K562 (cell line): ENCODE data around the gene KIAA0930. TPM values are rescaled to one million over a fixed set of nuclear protein-coding genes. Genes with fewer than 3 reads are reported as not detected.

Experiments
- ETV5 ChIP-seq: sonication (generic); formaldehyde crosslinking; IDR thresholded peaks from 2 replicates; pipeline ENCODE4 v1.4.0; 2020; ENCODE audit warnings: low read depth, mild to moderate bottlenecking, missing genetic modification reagents
- MGA ChIP-seq: fragments of 450-650 bp; IDR thresholded peaks from 2 replicates; pipeline ENCODE4 v1.6.1; 2016; ENCODE audit warnings: mild to moderate bottlenecking, moderate library complexity
- REST ChIP-seq, 2 experiments: fragments of 450-650 bp; formaldehyde crosslinking in 1 of 2; IDR thresholded peaks; 2 replicates each; pipeline versions ENCODE4 v1.4.0 to v1.6.1; 2014 to 2020; ENCODE audit warnings: mild to moderate bottlenecking in 2 of 2, borderline replicate concordance in 1 of 2, low read depth in 1 of 2
- SIN3A ChIP-seq, 2 experiments: fragments of 150-350 bp in 1 of 2; IDR thresholded peaks; 2 replicates each; pipeline ENCODE4 v1.6.1; 2011 to 2016; ENCODE audit warnings: borderline replicate concordance in 2 of 2, low read depth in 2 of 2, low read length in 2 of 2, mild to moderate bottlenecking in 2 of 2, moderate library complexity in 2 of 2; ENCODE audit not compliant: control insufficient read depth in 1 of 2
- SRSF7 ChIP-seq: fragments of 200-400 bp; formaldehyde crosslinking; optimal IDR thresholded peaks from 2 replicates; pipeline ENCODE3; 2017; ENCODE audit warnings: mild to moderate bottlenecking, low read depth, low read length
- polyA plus RNA-seq, 8 experiments: library from polyadenylated mRNA; depleted of rRNA in 4 of 8; stranded (reverse) in 5 of 8; unstranded in 3 of 8; fragments of >200 nt; fragmentation: Nextera tagmentation in 2 of 8; fragmentation: Illumina TruSeq in 1 of 8; extraction: Ambion mirVana in 2 of 8; extraction: Trizol in 1 of 8; gene quantifications; 2 replicates each; pipeline versions ENCODE4 v1.2.1 to v1.2.3, GENCODE V29; 2011 to 2014; ENCODE audit warnings: inconsistent platforms in 1 of 8, missing spikeins in 1 of 8
- total RNA-seq, 7 experiments: library from RNA; depleted of rRNA in 6 of 7; stranded (reverse); fragments of >200 nt in 6 of 7; fragmentation: Illumina TruSeq in 2 of 7; extraction: Trizol in 2 of 7; gene quantifications; 2 replicates each; pipeline versions ENCODE4 v1.2.1 to v1.2.3, GENCODE V29; 2011 to 2021; ENCODE audit warnings: low replicate concordance in 1 of 7

Gene KIAA0930
- total and polyA plus RNA-seq, 9 of the 15 experiments (the other 6 are each of a cell fraction or from before 2014, with no cell fraction given), result 0.24 to 12.1 (median 6.4) TPM

DNA sequence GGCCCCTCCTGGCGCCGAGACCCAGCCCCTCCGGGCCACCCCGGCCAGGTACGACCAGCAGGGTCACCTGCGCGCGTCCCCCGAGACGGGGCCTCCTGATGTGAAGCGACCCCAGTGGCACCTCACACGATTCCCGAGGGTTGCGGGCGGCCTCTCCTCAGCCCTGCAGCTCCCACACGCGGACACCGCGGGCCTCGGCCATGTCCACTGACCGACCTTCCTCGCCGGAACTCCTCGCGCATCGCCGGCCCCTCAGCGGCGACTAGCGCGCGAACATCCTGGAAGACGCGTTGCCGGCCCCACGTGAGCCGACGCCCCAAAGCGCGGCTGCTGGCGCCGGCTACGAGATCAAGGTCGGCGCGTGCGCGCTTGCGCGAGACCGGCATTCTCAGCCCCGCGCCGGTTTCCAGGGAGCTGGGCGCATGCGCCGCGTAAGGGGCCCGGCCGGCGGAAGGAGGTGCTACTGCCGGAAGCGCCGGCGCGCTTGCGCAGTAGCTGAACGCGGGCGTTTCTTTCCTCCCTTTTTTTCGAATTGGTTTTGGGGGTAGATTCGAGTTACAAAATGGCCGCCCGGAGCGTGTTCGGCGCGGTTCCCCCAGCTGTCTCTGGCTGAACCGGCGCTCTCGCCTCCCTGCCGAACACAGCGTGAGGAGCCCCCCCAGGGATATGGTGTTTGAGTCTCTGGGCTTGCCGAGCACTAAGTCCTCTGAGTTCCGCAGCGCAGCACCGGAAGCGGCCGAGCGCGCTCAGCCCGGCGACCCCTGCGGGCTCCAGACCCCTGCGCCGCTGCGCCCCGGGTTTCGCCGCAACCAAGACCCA, 77.0 kb downstream of the KIAA0930 start, which contains the start of gene NUP50 (continued):
- TF ChIP-seq MGA (peak; percentile 90), SIN3A (IDR thresholded peaks at IDR 0.05; ENCODE audit: borderline replicate concordance in 2 of 2, control insufficient read depth in 1 of 2, low read depth in 2 of 2, low read length in 2 of 2) (peak in 1 of 2 experiments; percentile 77; a peak in 2 of 4 replicates), ETV5 (peak; percentile 57; the same call in 1 of the 2 replicates), SRSF7 (no peak), REST (IDR thresholded peaks at IDR 0.05; ENCODE audit: borderline replicate concordance) (peak; percentile 70), REST (CRISPR knock-in tag; IDR thresholded peaks at IDR 0.05; ENCODE audit: low read depth) (no peak)
